ENCODE measurements around the gene IGDCC3. TPM values are rescaled to one million over a fixed set of nuclear protein-coding genes. Genes with fewer than 3 reads are reported as not detected.

Gene IGDCC3
- total RNA-seq (0.22 TPM), polyA plus RNA-seq (ENCODE audit: insufficient read depth, low read depth, low replicate concordance) (0.49 TPM)
- long read RNA-seq, donor 1, result 0 reads
- long read RNA-seq, donor 2, partial matches to known transcripts, result 11 of 11 reads
- long read RNA-seq, donor 2, other reads (novel, unspliced or antisense), result 0 of 11 reads
- long read RNA-seq, donor 3, full-length matches to known transcripts, result 2 of 2 reads
- long read RNA-seq, donor 3, partial matches to known transcripts, result 0 of 2 reads
- long read RNA-seq, donor 3, other reads (novel, unspliced or antisense), result 0 of 2 reads
- long read RNA-seq, donor 4, full-length matches to known transcripts, result 4 of 4 reads
- long read RNA-seq, donor 4, partial matches to known transcripts, result 0 of 4 reads
- long read RNA-seq, donor 4, other reads (novel, unspliced or antisense), result 0 of 4 reads
- long read RNA-seq, donor 5, result 0 reads
- long read RNA-seq, donor 6, result 0 reads
- long read RNA-seq, donor 7, result 0 reads
- long read RNA-seq, donor 8, result 0 reads
- long read RNA-seq, donor 9, result 0 reads
- long read RNA-seq, donor 10, full-length matches to known transcripts, result 1 of 1 reads
- long read RNA-seq, donor 10, partial matches to known transcripts, result 0 of 1 reads
- long read RNA-seq, donor 10, other reads (novel, unspliced or antisense), result 0 of 1 reads

GRCh38 chr15:65377976-65378366 lies at the start of gene IGDCC3:
Gene IGDCC3 (minus strand): TSS chr15:65378002. CDS start chr15:65377788, 214 bp downstream.
- no peak for TF ChIP-seq CTCF (IDR thresholded peaks at IDR 0.05; ENCODE audit: borderline replicate concordance, extremely low read depth, insufficient read depth)
- DNase-seq (peak in 4 of 5 donors; percentile 81 to 90 (median 89)), FAIRE-seq (no peak)
- peaks cover 2% of the 10 kb centered on the region for H3K27me3 ChIP-seq (ENCODE audit: control insufficient read depth, insufficient read depth, low read length)
- no peak within 1 kb of the TSS for H3K27ac ChIP-seq (ENCODE audit: low read depth in 2 of 2, low read length in 2 of 2)
- H3K4me1 ChIP-seq (ENCODE audit: control insufficient read depth in 2 of 3, insufficient read depth in 2 of 3, low read depth in 1 of 3, low read length in 3 of 3), result peaks cover 0 to 7% (median 3%) of the 10 kb centered on the region in 3 donors
- H3K9me3 ChIP-seq (ENCODE audit: control insufficient read depth in 2 of 3, insufficient read depth in 1 of 3, low read length in 3 of 3), result no peaks in the 10 kb centered on the region
- H3K9ac ChIP-seq (ENCODE audit: low read length in 3 of 3), result peak within 1 kb of the TSS in 1 of 3 donors; percentile 29
- H3K36me3 ChIP-seq (ENCODE audit: control insufficient read depth in 2 of 3, insufficient read depth in 3 of 3, low read length in 3 of 3), result no peaks in the 10 kb centered on the region
- peak within 1 kb of the TSS; percentile 48 to 62 (median 59) for H3K4me3 ChIP-seq (ENCODE audit: low read length in 3 of 3)
- intact Hi-C loops (cut with DNase I), result no loop called here

- Histone ChIP-seq H3K27ac (ENCODE audit: low read depth in 2 of 2, low read length in 2 of 2) (no peak overlapping the region), H3K4me1 (ENCODE audit: control insufficient read depth in 2 of 3, insufficient read depth in 2 of 3, low read depth in 1 of 3, low read length in 3 of 3) (peaks cover 0 to 9% (median 5%) of the 10 kb centered on the region in 3 donors), H3K36me3 (ENCODE audit: control insufficient read depth in 2 of 3, insufficient read depth in 3 of 3, low read length in 3 of 3) (no peaks in the 10 kb centered on the region), H3K4me3 (ENCODE audit: low read length in 3 of 3) (no peak overlapping the region), H3K9me3 (ENCODE audit: control insufficient read depth in 2 of 3, insufficient read depth in 1 of 3, low read length in 3 of 3) (no peaks in the 10 kb centered on the region), H3K9ac (ENCODE audit: low read length in 3 of 3) (no peak overlapping the region), H3K27me3 (ENCODE audit: control insufficient read depth, insufficient read depth, low read length) (no peaks in the 10 kb centered on the region)
- FAIRE-seq (no peak), DNase-seq (no peak)
- intact Hi-C loops (cut with DNase I), result no loop called here
- no peak for TF ChIP-seq CTCF (IDR thresholded peaks at IDR 0.05; ENCODE audit: borderline replicate concordance, extremely low read depth, insufficient read depth)
These were observed 48.5 kb upstream of the IGDCC3 start for GRCh38 chr15:65426216-65426853.

- no peak for DNase-seq
- Histone ChIP-seq H3K4me1 (ENCODE audit: control insufficient read depth in 2 of 3, insufficient read depth in 2 of 3, low read depth in 1 of 3, low read length in 3 of 3) (peaks cover 0 to 13% (median 5%) of the 10 kb centered on the region in 3 donors), H3K9ac (ENCODE audit: low read length in 3 of 3) (no peak overlapping the region), H3K4me3 (ENCODE audit: low read length in 3 of 3) (no peak overlapping the region), H3K36me3 (ENCODE audit: control insufficient read depth in 2 of 3, insufficient read depth in 3 of 3, low read length in 3 of 3) (no peaks in the 10 kb centered on the region), H3K27me3 (ENCODE audit: control insufficient read depth, insufficient read depth, low read length) (no peaks in the 10 kb centered on the region), H3K27ac (ENCODE audit: low read depth in 2 of 2, low read length in 2 of 2) (no peak overlapping the region), H3K9me3 (ENCODE audit: control insufficient read depth in 2 of 3, insufficient read depth in 1 of 3, low read length in 3 of 3) (no peaks in the 10 kb centered on the region)
- intact Hi-C loops (cut with DNase I), result no loop called here
- no peak for FAIRE-seq
- no peak for TF ChIP-seq CTCF (IDR thresholded peaks at IDR 0.05; ENCODE audit: borderline replicate concordance, extremely low read depth, insufficient read depth)
These were observed 46.9 kb upstream of the IGDCC3 start for GRCh38 chr15:65424683-65425082.
